ENCODE data around the gene TEX36.
"Not testable (repeated sequence)": the region's sequence is repeated elsewhere in the genome, so short reads cannot be mapped to it uniquely, and the experiment has no call there.

TEX36 gene

GRCh38 chr10:125683063-125683462, at the start of gene TEX36:
Gene TEX36, minus strand, starts transcription at chr10:125683163. Its CDS starts 174 bp downstream, at chr10:125682989.
- no peak for DNase-seq (ENCODE audit: low read depth)

DNA sequence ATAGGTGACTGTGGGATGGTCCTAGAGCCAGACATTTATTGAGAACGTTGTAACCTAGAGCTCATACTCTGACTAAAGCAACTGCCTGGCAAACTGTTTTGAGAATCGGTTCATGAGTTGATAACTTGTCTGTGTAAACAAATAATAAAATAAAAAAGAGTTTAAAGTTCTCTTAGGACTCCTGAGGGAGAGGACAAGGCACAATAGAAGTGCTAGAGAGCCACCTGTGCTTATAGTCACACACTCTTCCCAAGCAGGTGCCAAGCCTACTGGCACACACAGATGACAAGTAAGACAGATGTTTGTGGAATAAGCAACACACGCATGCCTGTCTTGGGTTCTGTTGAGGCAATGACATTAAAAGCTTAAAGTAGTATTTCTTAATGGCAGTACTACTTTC, 44.5 kb upstream of the TEX36 start:
- DNase-seq (ENCODE audit: low read depth): no peak

DNA sequence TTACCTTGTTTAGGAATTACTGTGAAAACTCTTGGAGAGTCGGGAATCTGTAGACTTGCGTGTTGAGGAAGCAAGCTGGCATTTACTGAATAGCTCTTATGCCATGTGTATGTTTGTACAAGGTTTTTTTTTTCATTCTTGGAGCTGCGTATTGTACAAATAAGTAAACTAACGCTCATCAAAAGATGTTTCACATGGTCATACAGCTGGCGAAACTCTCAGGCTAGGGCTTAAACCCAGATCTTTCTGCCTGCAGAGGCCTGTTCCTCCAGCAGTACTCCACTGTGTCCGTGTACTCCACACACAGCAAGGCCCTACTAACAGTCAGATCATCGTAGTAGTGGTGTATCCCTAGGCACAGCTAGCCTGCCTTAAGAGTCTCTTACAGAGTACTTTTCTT, 44.0 kb upstream of the TEX36 start:
- no peak for DNase-seq (ENCODE audit: low read depth)

GRCh38 chr10:125722811-125723210, 39.8 kb upstream of the TEX36 start:
- no peak for DNase-seq (ENCODE audit: low read depth)

DNA sequence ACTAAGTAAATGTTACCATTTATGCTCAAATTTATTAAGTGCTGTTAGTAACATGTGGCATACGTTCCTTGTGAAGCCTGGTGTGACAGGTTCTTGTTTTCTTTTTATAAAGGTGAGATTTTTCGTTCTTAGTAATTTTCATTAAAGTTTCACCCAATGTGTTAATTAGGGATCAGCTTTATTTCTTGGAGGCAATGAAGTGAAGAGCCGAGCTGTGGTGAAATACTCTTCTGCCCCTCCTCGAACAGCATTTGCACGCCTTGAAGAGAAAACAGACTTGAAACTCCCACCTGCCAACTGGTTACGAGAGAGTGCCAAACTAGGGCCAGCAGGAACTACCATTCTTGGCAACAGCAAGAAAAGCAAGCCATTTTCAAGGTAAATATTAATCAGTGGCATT, 38.1 kb upstream of the TEX36 start:
- no peak for DNase-seq (ENCODE audit: low read depth)

GRCh38 chr10:125720002-125720382, 37.0 kb upstream of the TEX36 start:
- no peak for DNase-seq (ENCODE audit: low read depth)

- peak; percentile 84 for DNase-seq (ENCODE audit: low read depth)
Measured at GRCh38 chr10:125719173-125720001, 36.4 kb upstream of the TEX36 start, which contains the start of gene EDRF1. Gene EDRF1, plus strand, starts transcription at chr10:125719709. Its CDS starts 99 bp downstream, at chr10:125719808.

GRCh38 chr10:125714728-125715127, 31.8 kb upstream of the TEX36 start:
- not testable (repeated sequence) for DNase-seq (ENCODE audit: low read depth)

- no peak for DNase-seq (ENCODE audit: low read depth)
Measured at GRCh38 chr10:125711110-125711750, 28.3 kb upstream of the TEX36 start.

GRCh38 chr10:125709553-125710474, 26.9 kb upstream of the TEX36 start:
- DNase-seq (ENCODE audit: low read depth): no peak

GRCh38 chr10:125708971-125709503, 26.1 kb upstream of the TEX36 start:
- DNase-seq (ENCODE audit: low read depth): no peak

GRCh38 chr10:125707541-125708468, 24.8 kb upstream of the TEX36 start:
- DNase-seq (ENCODE audit: low read depth): no peak

- no peak for DNase-seq (ENCODE audit: low read depth)
Measured at GRCh38 chr10:125700355-125700911, 17.5 kb upstream of the TEX36 start.

DNA sequence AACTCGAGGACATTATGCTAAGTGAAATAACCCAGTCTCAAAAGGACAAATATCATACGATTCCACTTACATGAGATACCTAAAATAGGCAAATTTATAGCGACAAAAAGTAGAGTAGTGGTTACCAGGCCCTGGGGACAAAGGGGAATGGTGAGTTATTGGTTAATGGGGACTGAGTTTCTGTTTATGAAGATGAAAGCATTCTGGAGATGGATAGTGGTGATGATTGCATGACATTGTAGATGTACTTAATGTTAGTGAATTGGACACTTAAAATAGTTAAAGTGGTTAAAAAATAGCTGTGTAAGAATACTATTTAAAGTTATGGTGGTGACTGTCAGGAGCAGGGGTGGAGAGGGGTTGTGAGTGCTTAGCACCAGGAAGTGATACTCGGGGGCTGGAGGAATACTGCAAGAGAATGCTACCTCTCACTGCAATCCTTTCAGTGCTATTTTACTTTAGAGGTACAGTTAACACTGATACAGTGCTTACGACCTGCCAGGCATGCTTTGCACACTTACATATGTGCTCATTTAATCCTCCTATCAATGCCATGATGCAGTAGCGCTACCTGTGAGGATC, 16.7 kb upstream of the TEX36 start:
- DNase-seq (ENCODE audit: low read depth): no peak

DNA sequence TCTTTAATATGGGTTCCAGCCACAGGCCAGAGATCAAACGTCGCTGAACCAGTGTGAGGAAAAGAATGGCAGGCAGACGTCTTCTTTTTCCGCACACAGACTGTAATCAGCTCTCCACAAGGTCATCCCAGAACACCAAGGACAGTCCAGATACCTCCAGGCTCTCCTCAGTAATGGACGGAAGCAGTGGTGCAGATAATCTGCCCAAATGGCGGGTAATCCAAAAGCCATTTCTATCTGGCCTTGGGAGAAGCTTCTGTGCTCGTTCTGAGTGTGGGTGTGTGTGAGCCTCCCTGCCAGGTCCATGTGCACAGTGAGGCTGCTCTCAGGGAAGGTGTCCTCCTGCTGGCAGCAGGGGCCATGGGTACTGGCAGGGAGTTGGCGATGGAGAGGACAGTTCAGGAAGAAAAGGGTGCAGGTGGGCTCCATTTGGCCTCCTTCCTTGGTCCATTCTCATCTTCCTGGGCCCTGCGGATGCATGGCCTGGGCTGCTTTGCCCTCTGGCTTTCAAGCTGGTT, 15.6 kb upstream of the TEX36 start:
- no peak for DNase-seq (ENCODE audit: low read depth)

DNA sequence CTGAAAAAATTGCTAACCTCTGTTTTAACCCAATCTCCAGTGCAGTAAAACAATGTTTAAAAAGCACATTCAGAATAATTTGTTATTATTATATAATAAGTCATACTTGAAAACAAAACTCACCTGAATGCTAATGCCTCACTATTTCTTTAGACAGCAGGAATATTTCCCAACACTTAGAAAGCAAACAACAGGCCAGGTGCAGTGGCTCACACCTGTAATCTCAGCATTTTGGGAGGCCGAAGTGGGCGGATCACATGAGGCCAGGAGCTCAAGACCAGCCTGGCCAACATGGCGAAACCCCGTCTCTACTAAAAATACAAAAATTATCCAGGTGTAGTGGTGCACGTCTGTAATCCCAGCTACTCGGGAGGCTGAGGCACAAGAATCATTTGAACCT, 13.9 kb upstream of the TEX36 start:
- DNase-seq (ENCODE audit: low read depth): not testable (repeated sequence)

DNA sequence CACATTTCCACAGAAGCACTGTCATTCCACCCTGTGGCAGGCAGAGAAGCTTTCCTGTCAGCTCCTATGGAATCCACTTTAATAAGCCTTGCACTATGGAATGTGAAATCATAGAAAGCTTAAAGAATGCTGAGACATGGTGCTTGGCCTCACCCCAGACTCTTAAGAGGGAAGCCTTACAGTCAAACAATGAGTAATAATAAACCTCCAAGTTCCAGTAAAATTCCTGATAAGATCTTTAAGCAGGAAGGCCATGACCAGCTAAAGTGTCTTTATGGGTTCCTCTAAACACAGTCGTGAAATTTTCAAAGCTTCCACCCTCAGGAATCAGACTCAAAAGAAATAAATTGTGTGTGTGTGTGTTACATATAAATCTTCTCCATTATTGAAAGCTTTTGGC, 11.9 kb upstream of the TEX36 start:
- DNase-seq (ENCODE audit: low read depth): no peak

- no peak for DNase-seq (ENCODE audit: low read depth)
Measured at GRCh38 chr10:125693524-125693847, 10.5 kb upstream of the TEX36 start.

GRCh38 chr10:125692601-125693523, 9.9 kb upstream of the TEX36 start:
- DNase-seq (ENCODE audit: low read depth): no peak

Data from HS-27A (cell line).